Kidney (tissue), 22 donors: ENCODE results near the gene ALG1L2. TPM values are rescaled to one million over a fixed set of nuclear protein-coding genes. Genes with fewer than 3 reads are reported as not detected.
A peak's percentile ranks its signal among the peaks of the same experiment; 100 is the strongest.
"Not testable (repeated sequence)": the region's sequence is repeated elsewhere in the genome, so short reads cannot be mapped to it uniquely, and the experiment has no call there.

ENCODE experiments used
- DNase-seq, 5 donors: peaks; one replicate each; pipeline ENCODE4 v3.0.0-alpha.2; 2013 to 2020
- FAIRE-seq: peaks from 2 replicates; lab custom pipeline; 2012; peaks lifted over from hg19 to GRCh38; lab: Jason Lieb, UNC
- H3K27ac ChIP-seq, 2 donors: one replicate each; pipeline ENCODE4 v1.7.0; 2013; ENCODE audit warnings: low read depth in 2 of 2, low read length in 2 of 2, inconsistent platforms in 1 of 2
- H3K27me3 ChIP-seq: one replicate; pipeline ENCODE4 v1.7.1; 2013; ENCODE audit warnings: low read length, inconsistent platforms; ENCODE audit not compliant: control insufficient read depth, insufficient read depth
- H3K36me3 ChIP-seq, 3 donors: one replicate each; pipeline versions ENCODE4 v1.7.0 to v1.7.1; 2013; ENCODE audit warnings: low read length in 3 of 3, control low read depth in 1 of 3, inconsistent platforms in 1 of 3; ENCODE audit not compliant: insufficient read depth in 3 of 3, control insufficient read depth in 2 of 3
- H3K4me1 ChIP-seq, 3 donors: one replicate each; pipeline versions ENCODE4 v1.7.0 to v1.7.1; 2013; ENCODE audit warnings: low read length in 3 of 3, inconsistent platforms in 1 of 3, low read depth in 1 of 3; ENCODE audit not compliant: control insufficient read depth in 2 of 3, insufficient read depth in 2 of 3
- H3K4me3 ChIP-seq, 3 donors: one replicate each; pipeline versions ENCODE4 v1.7.0 to v1.8.1; 2013; ENCODE audit warnings: low read length in 3 of 3, control low read depth in 1 of 3, inconsistent platforms in 1 of 3
- H3K9ac ChIP-seq, 3 donors: one replicate each; pipeline versions ENCODE4 v1.7.0 to v1.7.1; 2013; ENCODE audit warnings: low read length in 3 of 3, control low read depth in 1 of 3, inconsistent platforms in 1 of 3
- H3K9me3 ChIP-seq, 3 donors: one replicate each; pipeline versions ENCODE4 v1.7.0 to v1.7.1; 2013; ENCODE audit warnings: low read length in 3 of 3, control low read depth in 1 of 3, inconsistent platforms in 1 of 3; ENCODE audit not compliant: control insufficient read depth in 2 of 3, insufficient read depth in 1 of 3
- CTCF ChIP-seq: IDR thresholded peaks from 3 replicates; pipeline ENCODE4 v1.5.1; 2012; ENCODE audit warnings: mild to moderate bottlenecking, moderate library complexity, borderline replicate concordance; ENCODE audit not compliant: insufficient read depth; ENCODE audit errors: extremely low read depth
- intact Hi-C: fragments of 100-400 bp; cut with DNase I; formaldehyde crosslinking; loops from one replicate; pipeline ENCODE4 v1.11.1; 2022
- long read RNA-seq, 10 donors: library from polyadenylated mRNA in 1 of 10; unstranded in 1 of 10; transcript quantifications; one replicate each; pipeline ENCODE4 v2.0.0 and lab custom pipeline, GENCODE V29; 2021 to 2026
- polyA plus RNA-seq: library from polyadenylated mRNA; stranded (reverse); fragments of 350-450 nt; fragmentation: Illumina TruSeq; extraction: RNeasy Lipid Tissue Mini Kit (QIAGEN cat#74804); gene quantifications from one replicate; pipeline ENCODE4 v1.2.3, GENCODE V29; 2014; ENCODE audit warnings: low read depth, low replicate concordance; ENCODE audit not compliant: insufficient read depth
- total RNA-seq: library from RNA; stranded (reverse); fragmentation: NEBNext Ultra II Directional; extraction: Animal tissue kit (Norgen Biotek cat#: 25700); gene quantifications from one replicate; pipeline ENCODE4 v1.2.1, GENCODE V29; 2021
- donor health status: control.
- donor health status: control.
- donor health status: control.
- donor health status: control.
- donor health status: control.
- donor health status: DM: yes; HTN: yes; CAD: no.
- donor health status: Normal renal cell carcinoma (clear cell type).

ALG1L2 gene, protein sequence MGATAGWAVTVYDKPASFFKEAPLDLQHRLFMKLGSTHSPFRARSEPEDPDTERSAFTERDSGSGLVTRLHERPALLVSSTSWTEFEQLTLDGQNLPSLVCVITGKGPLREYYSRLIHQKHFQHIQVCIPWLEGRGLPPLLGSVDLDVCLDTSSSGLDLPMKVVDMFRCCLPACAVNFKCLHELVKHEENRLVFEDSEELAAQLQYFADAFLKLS
- total RNA-seq: 0.82 TPM
- polyA plus RNA-seq: not detected
- long read RNA-seq, donor 1: 0 reads
- long read RNA-seq, donor 2: 0 reads
- long read RNA-seq, donor 3: 0 reads
- long read RNA-seq, donor 4: 0 reads
- long read RNA-seq, donor 5: 0 reads
- long read RNA-seq, donor 6: 0 reads
- long read RNA-seq, donor 7, partial matches to known transcripts: 0 of 1 reads
- long read RNA-seq, donor 7, other reads (novel, unspliced or antisense): 1 of 1 reads
- long read RNA-seq, donor 8, partial matches to known transcripts: 6 of 6 reads
- long read RNA-seq, donor 8, other reads (novel, unspliced or antisense): 0 of 6 reads
- long read RNA-seq, donor 9: 0 reads
- long read RNA-seq, donor 10: 0 reads

DNA sequence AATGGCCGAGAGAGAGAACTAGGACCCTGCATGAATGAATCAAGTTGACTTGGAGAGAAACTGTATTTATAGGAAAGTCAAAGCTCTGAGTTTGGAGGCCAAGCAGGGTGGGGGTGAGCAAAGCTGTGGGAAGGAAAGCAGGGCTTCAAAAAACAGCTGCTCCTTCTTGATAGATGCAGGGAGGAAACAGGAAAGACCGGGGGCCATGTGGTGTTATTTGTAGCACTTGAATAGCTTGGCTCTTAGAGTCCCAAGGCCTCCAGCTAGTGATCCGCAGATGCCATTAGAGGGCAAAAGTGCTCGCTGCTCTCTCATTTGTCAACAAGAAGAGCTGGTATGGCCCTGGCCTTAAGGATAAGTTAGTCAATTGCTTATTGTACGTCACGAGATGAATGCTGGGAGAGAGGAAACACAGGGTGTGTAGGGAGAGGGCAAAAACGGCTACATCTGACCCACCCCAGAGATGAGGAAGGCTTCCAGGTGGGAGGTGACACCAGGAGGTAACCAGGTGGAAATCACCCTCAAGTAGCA is at the start of gene ALG1L2:
Gene ALG1L2, plus strand, starts transcription at position 481 of the 531 bp plus-strand sequence. CDS start 186 bp downstream, outside the sequence.
- H3K27ac ChIP-seq: no peak within 1 kb of the TSS
- DNase-seq (peak in 3 of 5 donors; percentile 33 to 92 (median 62)), FAIRE-seq (no peak)
- H3K36me3 ChIP-seq: no peaks in the 10 kb centered on the region
- intact Hi-C loops: no loop called here
- H3K4me3 ChIP-seq: no peak within 1 kb of the TSS
- no peak for TF ChIP-seq CTCF
- no peaks in the 10 kb centered on the region for H3K9me3 ChIP-seq
- H3K4me1 ChIP-seq: no peaks in the 10 kb centered on the region
- H3K9ac ChIP-seq: no peak within 1 kb of the TSS
- H3K27me3 ChIP-seq: no peaks in the 10 kb centered on the region

DNA sequence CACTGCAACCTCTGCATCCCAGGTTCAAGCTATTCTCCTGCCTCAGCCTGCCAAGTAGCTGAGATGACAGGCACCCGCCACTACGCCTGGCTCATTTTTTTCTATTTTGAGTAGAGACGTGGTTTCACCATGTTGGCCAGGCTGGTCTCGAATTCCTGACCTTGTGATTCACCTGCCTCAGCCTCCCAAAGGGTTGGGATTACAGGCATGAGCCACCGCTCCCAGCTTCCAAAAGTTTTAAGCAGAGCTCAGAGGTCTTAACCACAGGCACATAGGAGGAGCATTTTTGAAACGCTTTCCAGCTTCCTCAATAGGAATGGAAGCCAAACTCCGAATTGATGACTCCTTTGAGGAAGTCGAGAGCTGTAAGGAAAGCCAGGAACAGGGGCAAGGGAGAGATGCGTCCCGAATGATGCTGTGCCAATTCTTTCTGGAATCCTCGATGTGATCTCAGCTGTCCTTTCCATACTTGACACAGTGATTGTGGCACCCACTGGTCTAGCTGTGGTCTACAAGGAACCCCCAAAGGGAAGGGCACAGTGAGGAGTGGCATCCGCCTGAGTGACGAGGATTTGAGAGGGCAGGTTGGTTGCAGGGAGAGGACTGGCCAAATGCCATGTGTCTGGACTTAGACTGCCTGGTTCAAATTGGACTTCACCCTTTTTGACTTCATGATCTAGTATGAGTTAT is 44.4 kb upstream of the ALG1L2 start:
- H3K27me3 ChIP-seq, FAIRE-seq, H3K4me3 ChIP-seq, H3K4me1 ChIP-seq, intact Hi-C loops, H3K36me3 ChIP-seq, DNase-seq, H3K9ac ChIP-seq, H3K27ac ChIP-seq, H3K9me3 ChIP-seq: not testable (repeated sequence)

GRCh38 chr3:130042736-130043135 is 38.9 kb upstream of the ALG1L2 start:
- H3K4me1 ChIP-seq, H3K9me3 ChIP-seq, H3K9ac ChIP-seq, H3K4me3 ChIP-seq, FAIRE-seq, DNase-seq, H3K27me3 ChIP-seq, H3K27ac ChIP-seq, intact Hi-C loops, H3K36me3 ChIP-seq: not testable (repeated sequence)

DNA sequence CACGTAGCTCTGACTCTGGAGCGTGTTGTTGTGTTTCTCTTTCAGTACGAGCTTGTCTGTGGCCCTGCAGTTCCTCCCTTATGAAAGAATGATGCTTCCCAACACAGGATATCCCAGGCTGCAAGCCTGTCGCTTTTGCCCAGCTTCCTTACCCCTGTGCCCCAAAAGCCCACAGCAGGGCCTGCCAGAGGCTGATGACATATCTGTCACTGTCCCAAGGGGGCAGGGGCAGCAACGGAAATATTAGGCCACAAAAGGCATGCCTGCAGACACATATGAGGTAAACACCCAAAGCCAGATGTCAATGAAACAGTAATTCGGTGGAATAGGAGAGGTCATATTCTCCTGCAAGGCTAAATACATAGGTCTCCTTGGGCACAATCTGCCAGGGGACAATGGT is 38.0 kb upstream of the ALG1L2 start:
- H3K36me3 ChIP-seq, H3K9ac ChIP-seq, FAIRE-seq, DNase-seq, H3K27me3 ChIP-seq, H3K4me3 ChIP-seq, intact Hi-C loops, H3K9me3 ChIP-seq, H3K4me1 ChIP-seq, H3K27ac ChIP-seq: not testable (repeated sequence)
